HepG2 (cell line): ENCODE measurements around the gene MYPN. TPM values are rescaled to one million over a fixed set of nuclear protein-coding genes. Genes with fewer than 3 reads are reported as not detected.

Experiments used
- ATAC-seq: fragments of 200-7000 bp; cut with Tn5 transposase; 3 replicates; pipeline ENCODE4 v1.9.1; 2020; ENCODE audit warnings: mild to moderate bottlenecking, moderate library complexity
- BruUV-seq: library from RNA; stranded (reverse); fragments of 400-500 nt; replicated peaks from 2 replicates; lab custom pipeline; 2021; lab: Mats Ljungman, UMichigan
- CTCF ChIA-PET: fragments of 300-600 bp; formaldehyde crosslinking; extraction: SDS; loops from one replicate; lab custom pipeline; 2021; ENCODE audit warnings: low total read pairs, inconsistent platforms, low intra/inter-chr PET ratio; lab: Yijun Ruan, JAX
- POLR2A ChIA-PET: fragments of 350-600 bp; sonication (Branson Sonifier 250); formaldehyde crosslinking; loops from one replicate; lab custom pipeline; 2020; ENCODE audit warnings: antibody characterized with exemption, inconsistent platforms; lab: Yijun Ruan, JAX
- DNase-seq: peaks from one replicate; pipeline ENCODE4 v3.0.0-alpha.2; 2015; ENCODE audit warnings: low spot score
- FAIRE-seq: peaks from 3 replicates; lab custom pipeline; 2011; peaks lifted over from hg19 to GRCh38; lab: Jason Lieb, UNC
- H2AFZ ChIP-seq: one replicate; pipeline ENCODE4 v1.6.1; 2011; ENCODE audit warnings: low read length, inconsistent platforms
- H3K27ac ChIP-seq: fragments of 300-600 bp; 3 replicates; pipeline ENCODE4 v1.8.0; 2011; ENCODE audit warnings: mixed run types, mild to moderate bottlenecking, mixed read lengths, low read length, inconsistent platforms; ENCODE audit not compliant: insufficient read depth; ENCODE audit errors: extremely low read length
- H3K27me3 ChIP-seq, 2 experiments: fragments of 200-600 bp in 1 of 2; 2 replicates in 1 of 2; 3 replicates in 1 of 2; pipeline versions ENCODE4 v1.6.0 to v1.8.0; 2011; ENCODE audit warnings: low read length in 2 of 2, mild to moderate bottlenecking in 2 of 2, moderate library complexity in 2 of 2, inconsistent platforms in 1 of 2; ENCODE audit not compliant: insufficient read depth in 2 of 2, control insufficient read depth in 1 of 2
- H3K36me3 ChIP-seq, 2 experiments: fragments of 200-600 bp in 1 of 2; replicated peaks in 1 of 2; 2 replicates in 1 of 2; 3 replicates in 1 of 2; pipeline versions ENCODE4 v1.5.1 to v1.8.0; 2011; ENCODE audit warnings: low read length in 2 of 2, inconsistent platforms in 1 of 2; ENCODE audit not compliant: insufficient read depth in 2 of 2, control insufficient read depth in 1 of 2
- H3K4me1 ChIP-seq: 2 replicates; pipeline ENCODE4 v1.5.1; 2012; ENCODE audit warnings: low read length, inconsistent platforms; ENCODE audit not compliant: insufficient read depth
- H3K4me2 ChIP-seq: 2 replicates; pipeline ENCODE4 v1.6.0; 2011; ENCODE audit warnings: low read depth, low read length, inconsistent platforms
- H3K4me3 ChIP-seq, 3 experiments: fragments of 200-600 bp in 1 of 3; sonication (generic), shearing (Covaris generic) in 1 of 3; replicated peaks in 1 of 3; 2 replicates each; pipeline ENCODE4 v1.5.1; 2011 to 2016; ENCODE audit warnings: low read length in 3 of 3, inconsistent platforms in 2 of 3, low read depth in 2 of 3, mild to moderate bottlenecking in 2 of 3, control low read depth in 1 of 3, mixed read lengths in 1 of 3; ENCODE audit not compliant: insufficient read depth in 1 of 3
- H3K79me2 ChIP-seq: one replicate; pipeline ENCODE4 v1.6.1; 2011; ENCODE audit warnings: low read length, inconsistent platforms; ENCODE audit not compliant: insufficient read depth
- H3K9ac ChIP-seq: 2 replicates; pipeline ENCODE4 v1.6.0; 2011; ENCODE audit warnings: mild to moderate bottlenecking, low read depth, low read length, inconsistent platforms; ENCODE audit not compliant: insufficient read depth
- H3K9me3 ChIP-seq: 2 replicates; pipeline ENCODE4 v1.5.1; 2012; ENCODE audit warnings: mild to moderate bottlenecking, low read length
- H4K20me1 ChIP-seq: 2 replicates; pipeline ENCODE4 v1.6.0; 2011; ENCODE audit warnings: inconsistent platforms, mild to moderate bottlenecking, low read length, moderate library complexity; ENCODE audit not compliant: insufficient read depth
- GRHL1 ChIP-seq: sonication (generic); formaldehyde crosslinking; conservative IDR thresholded peaks from 2 replicates; pipeline ENCODE4 v1.8.0; 2022; ENCODE audit warnings: missing genetic modification reagents
- JDP2 ChIP-seq: sonication (generic); formaldehyde crosslinking; IDR thresholded peaks from 2 replicates; pipeline ENCODE4 v1.8.1; 2022; ENCODE audit warnings: missing genetic modification reagents, borderline replicate concordance
- RFX3 ChIP-seq: IDR thresholded peaks from 2 replicates; pipeline ENCODE4 v1.6.1; 2016; ENCODE audit warnings: missing biosample characterization, missing genetic modification reagents
- ZIK1 ChIP-seq: sonication (generic); formaldehyde crosslinking; IDR thresholded peaks from 2 replicates; pipeline ENCODE4 v1.5.0; 2020; ENCODE audit warnings: mild to moderate bottlenecking, low read depth, missing genetic modification reagents, borderline replicate concordance
- ZNF136 ChIP-seq: sonication (generic); formaldehyde crosslinking; IDR thresholded peaks from 2 replicates; pipeline ENCODE4 v1.8.1; 2022; ENCODE audit warnings: low read depth, mild to moderate bottlenecking, moderate library complexity, missing genetic modification reagents
- ZNF407 ChIP-seq: sonication (generic); formaldehyde crosslinking; IDR thresholded peaks from one replicate; pipeline ENCODE4 v1.5.1; 2020; ENCODE audit warnings: mild to moderate bottlenecking, missing genetic modification reagents; ENCODE audit errors: not compliant biosample characterization
- ZNF44 ChIP-seq: sonication (generic); formaldehyde crosslinking; IDR thresholded peaks from 2 replicates; pipeline ENCODE4 v1.5.1; 2020; ENCODE audit warnings: mild to moderate bottlenecking, missing genetic modification reagents
- ZNF563 ChIP-seq: sonication (generic); formaldehyde crosslinking; IDR thresholded peaks from 2 replicates; pipeline ENCODE4 v1.8.0; 2022; ENCODE audit warnings: mild to moderate bottlenecking, moderate library complexity, missing genetic modification reagents
- ZNF788 ChIP-seq: sonication (generic); formaldehyde crosslinking; IDR thresholded peaks from 2 replicates; pipeline ENCODE4 v1.5.0; 2020; ENCODE audit warnings: mild to moderate bottlenecking, missing genetic modification reagents, borderline replicate concordance
- WGBS: methylation state at CpG from one replicate; pipeline ENCODE4 v1.1.6; 2017; ENCODE audit warnings: low lambda C conversion rate; 5-methylcytosine and 5-hydroxymethylcytosine counted together
- in situ Hi-C: cut with HindIII; loops from 2 replicates; pipeline ENCODE4 v1.10.0; 2017; ENCODE audit warnings: low pct_unique_long_range_greater_than_20kb; ENCODE audit not compliant: extremely low pct_ligation_motif_present
- intact Hi-C: fragments of 100-400 bp; cut with micrococcal nuclease; formaldehyde crosslinking; loops from one replicate; pipeline ENCODE4 v1.10.0; 2022; ENCODE audit not compliant: unreplicated experiment
- polyA plus RNA-seq, 8 experiments: library from polyadenylated mRNA; depleted of rRNA in 3 of 8; stranded (reverse) in 7 of 8; unstranded in 1 of 8; fragments of >200 nt; fragmentation: Illumina TruSeq in 4 of 8; extraction: Trizol in 4 of 8; gene quantifications; 2 replicates each; pipeline versions ENCODE4 v1.2.1 to v1.2.3, GENCODE V29; 2011 to 2016; ENCODE audit warnings: low read depth in 4 of 8, missing spikeins in 1 of 8, mixed read lengths in 1 of 8; ENCODE audit not compliant: insufficient read depth in 1 of 8
- total RNA-seq, 5 experiments: library from RNA; depleted of rRNA; stranded (reverse); fragments of >200 nt; fragmentation: Illumina TruSeq; extraction: Trizol; gene quantifications; 2 replicates each; pipeline ENCODE4 v1.2.3, GENCODE V29; 2016; ENCODE audit warnings: low read depth in 1 of 5

MYPN gene
- total and polyA plus RNA-seq, 2 of the 13 experiments (the other 11 are each of a cell fraction or from before 2014, with no cell fraction given), result not detected

GRCh38 chr10:68145705-68146104, 36.4 kb downstream of the MYPN start:
- POLR2A ChIA-PET, result no interaction called here
- Histone ChIP-seq H3K4me2 (no peak overlapping the region), H2AFZ (no peak overlapping the region), H3K79me2 (no peaks in the 10 kb centered on the region), H3K27me3 (no peaks in the 10 kb centered on the region)
- ATAC-seq, result no peak
- WGBS, result 6% methylated on average over 3 of the region's 3 CpGs
- TF ChIP-seq ZNF563 (CRISPR knock-in tag) (no peak), JDP2 (CRISPR knock-in tag) (no peak), RFX3 (CRISPR knock-in tag) (no peak), ZNF44 (CRISPR knock-in tag) (no peak), ZNF136 (no peak), GRHL1 (no peak)
- TF ChIP-seq, all 625 proteins: peak for 0
- Histone ChIP-seq H3K9ac (no peak overlapping the region), H3K9me3 (no peaks in the 10 kb centered on the region), H3K36me3 (no peaks in the 10 kb centered on the region), H3K27ac (no peak overlapping the region), H3K4me1 (no peaks in the 10 kb centered on the region), H4K20me1 (no peaks in the 10 kb centered on the region), H3K4me3 (no peak overlapping the region)
- CTCF ChIA-PET, result no interaction called here
- DNase-seq (no peak), FAIRE-seq (no peak)
- intact Hi-C loops, result no loop called here
- BruUV-seq, result no TSS peak
- in situ Hi-C loops, result no loop called here

GRCh38 chr10:68146133-68146532, 36.8 kb downstream of the MYPN start:
- DNase-seq (no peak), ATAC-seq (no peak), FAIRE-seq (no peak)
- Histone ChIP-seq H3K4me3 (no peak overlapping the region), H3K4me1 (no peaks in the 10 kb centered on the region), H3K79me2 (no peaks in the 10 kb centered on the region), H3K27me3 (no peaks in the 10 kb centered on the region), H3K9ac (no peak overlapping the region), H3K9me3 (no peaks in the 10 kb centered on the region), H3K36me3 (no peaks in the 10 kb centered on the region), H3K4me2 (no peak overlapping the region), H2AFZ (no peak overlapping the region), H4K20me1 (no peaks in the 10 kb centered on the region), H3K27ac (no peak overlapping the region)
- WGBS, result 3% methylated on average over 1 of the region's 1 CpG
- CTCF ChIA-PET, result no interaction called here
- POLR2A ChIA-PET, result no interaction called here
- in situ Hi-C loops, result no loop called here
- intact Hi-C loops, result no loop called here
- BruUV-seq, result no TSS peak
- TF ChIP-seq ZNF407 (no peak), ZNF788 (no peak), ZIK1 (CRISPR knock-in tag) (no peak)
